Type B pancreatic cell (in vitro differentiated cells): ENCODE measurements around the gene GPR108. TPM values are rescaled to one million over a fixed set of nuclear protein-coding genes. Genes with fewer than 3 reads are reported as not detected.

ENCODE experiments used
- DNase-seq: peaks from one replicate; pipeline ENCODE4 v3.0.0; 2021; ENCODE audit warnings: mixed read lengths; ENCODE audit not compliant: unreplicated experiment; ENCODE audit errors: extremely low spot score
- H3K27ac Mint-ChIP-seq: 2 replicates; pipeline ENCODE4 v1.8.0; 2021; ENCODE audit warnings: mild to moderate bottlenecking, mixed read lengths
- H3K27me3 Mint-ChIP-seq: 2 replicates; pipeline ENCODE4 v1.8.0; 2021; ENCODE audit warnings: mixed read lengths
- H3K36me3 Mint-ChIP-seq: 2 replicates; pipeline ENCODE4 v1.8.0; 2021; ENCODE audit warnings: mixed read lengths
- H3K4me1 Mint-ChIP-seq: one replicate; pipeline ENCODE4 v1.8.0; 2021; ENCODE audit warnings: mixed read lengths; ENCODE audit not compliant: unreplicated experiment
- H3K4me3 Mint-ChIP-seq: 2 replicates; pipeline ENCODE4 v1.8.0; 2021; ENCODE audit warnings: mild to moderate bottlenecking, mixed read lengths
- H3K9me3 Mint-ChIP-seq: 2 replicates; pipeline ENCODE4 v1.8.0; 2021; ENCODE audit warnings: mixed read lengths
- total RNA-seq: library from RNA; stranded (reverse); gene quantifications from 2 replicates; pipeline ENCODE4 v1.2.1, GENCODE V29; 2021; ENCODE audit warnings: low replicate concordance
- TF ChIP-seq, protein P1 (sequence below): fragments of 200-600 bp; sonication (generic); conservative IDR thresholded peaks from 2 replicates; pipeline ENCODE4 v1.5.0; 2021; ENCODE audit warnings: antibody characterized with exemption, mild to moderate bottlenecking

GPR108 gene
- total RNA-seq, 1 donor from 2014 or later = 55.4 TPM

GRCh38 chr19:6691342-6691741, 46.0 kb downstream of the GPR108 start:
- H3K27ac Mint-ChIP-seq = no peak overlapping the region
- no peaks in the 10 kb centered on the region for H3K4me1 Mint-ChIP-seq
- H3K27me3 Mint-ChIP-seq = no peaks in the 10 kb centered on the region
- H3K9me3 Mint-ChIP-seq = peaks cover 5% of the 10 kb centered on the region
- no peaks in the 10 kb centered on the region for H3K36me3 Mint-ChIP-seq
- no peak overlapping the region for H3K4me3 Mint-ChIP-seq
- DNase-seq = no peak
- TF ChIP-seq, protein P1, sequence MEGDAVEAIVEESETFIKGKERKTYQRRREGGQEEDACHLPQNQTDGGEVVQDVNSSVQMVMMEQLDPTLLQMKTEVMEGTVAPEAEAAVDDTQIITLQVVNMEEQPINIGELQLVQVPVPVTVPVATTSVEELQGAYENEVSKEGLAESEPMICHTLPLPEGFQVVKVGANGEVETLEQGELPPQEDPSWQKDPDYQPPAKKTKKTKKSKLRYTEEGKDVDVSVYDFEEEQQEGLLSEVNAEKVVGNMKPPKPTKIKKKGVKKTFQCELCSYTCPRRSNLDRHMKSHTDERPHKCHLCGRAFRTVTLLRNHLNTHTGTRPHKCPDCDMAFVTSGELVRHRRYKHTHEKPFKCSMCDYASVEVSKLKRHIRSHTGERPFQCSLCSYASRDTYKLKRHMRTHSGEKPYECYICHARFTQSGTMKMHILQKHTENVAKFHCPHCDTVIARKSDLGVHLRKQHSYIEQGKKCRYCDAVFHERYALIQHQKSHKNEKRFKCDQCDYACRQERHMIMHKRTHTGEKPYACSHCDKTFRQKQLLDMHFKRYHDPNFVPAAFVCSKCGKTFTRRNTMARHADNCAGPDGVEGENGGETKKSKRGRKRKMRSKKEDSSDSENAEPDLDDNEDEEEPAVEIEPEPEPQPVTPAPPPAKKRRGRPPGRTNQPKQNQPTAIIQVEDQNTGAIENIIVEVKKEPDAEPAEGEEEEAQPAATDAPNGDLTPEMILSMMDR = no peak

- no peak overlapping the region for H3K4me3 Mint-ChIP-seq
These were observed 47.1 kb downstream of the GPR108 start for GRCh38 chr19:6690160-6690885.

DNA sequence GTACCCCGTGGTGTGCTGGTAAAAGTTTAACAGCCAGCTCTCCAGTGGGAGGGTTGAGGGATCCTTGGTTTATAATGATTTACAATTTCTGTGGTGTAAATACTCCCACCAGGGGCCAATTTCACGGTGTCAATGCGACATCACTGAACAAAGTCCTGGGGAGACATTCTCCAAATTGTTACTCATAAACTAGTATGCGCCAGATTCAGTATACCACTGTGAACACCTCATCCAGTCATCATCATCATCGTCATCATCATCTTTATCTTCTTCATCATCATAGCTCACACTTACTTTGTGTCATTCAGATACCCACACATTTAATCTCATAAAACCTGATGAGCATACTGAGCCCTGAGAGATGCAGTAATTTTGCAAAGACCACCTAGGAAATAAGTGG, 50.3 kb downstream of the GPR108 start:
- Mint-ChIP-seq H3K27me3 (peaks cover 17% of the 10 kb centered on the region), H3K36me3 (no peaks in the 10 kb centered on the region), H3K4me3 (no peak overlapping the region), H3K4me1 (no peaks in the 10 kb centered on the region), H3K27ac (no peak overlapping the region), H3K9me3 (peaks cover 5% of the 10 kb centered on the region)
- TF ChIP-seq, protein P1 = no peak
- DNase-seq = no peak

More at GRCh38 chr19:6690160-6690885, 47.1 kb downstream of the GPR108 start:
- TF ChIP-seq, protein P1 = no peak
- no peak for DNase-seq
- Mint-ChIP-seq H3K9me3 (peaks cover 5% of the 10 kb centered on the region), H3K27me3 (peaks cover 4% of the 10 kb centered on the region), H3K4me1 (no peaks in the 10 kb centered on the region), H3K27ac (no peak overlapping the region), H3K36me3 (no peaks in the 10 kb centered on the region)

DNA sequence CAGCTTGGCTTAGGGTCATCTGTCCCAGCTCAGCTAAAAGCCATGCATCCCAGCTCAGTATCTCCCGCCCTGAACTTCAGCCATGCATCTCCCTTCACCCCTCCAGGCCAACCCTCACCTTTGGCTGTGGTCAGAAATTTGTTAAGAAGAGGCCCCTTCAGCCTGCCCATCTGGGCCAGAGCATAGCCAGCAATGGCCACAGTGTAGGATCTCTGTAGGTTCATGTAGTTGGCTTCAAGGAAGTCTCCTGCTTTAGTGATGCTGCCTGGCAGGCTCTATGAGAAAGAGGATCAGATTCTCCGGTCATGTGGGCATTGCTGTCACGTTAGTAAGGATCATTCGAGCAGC, 50.8 kb downstream of the GPR108 start:
- peaks cover 18% of the 10 kb centered on the region for H3K27me3 Mint-ChIP-seq
- TF ChIP-seq, protein P1 = no peak
- no peaks in the 10 kb centered on the region for H3K4me1 Mint-ChIP-seq
- no peak for DNase-seq
- no peaks in the 10 kb centered on the region for H3K36me3 Mint-ChIP-seq
- peaks cover 5% of the 10 kb centered on the region for H3K9me3 Mint-ChIP-seq
- H3K4me3 Mint-ChIP-seq = no peak overlapping the region
- H3K27ac Mint-ChIP-seq = no peak overlapping the region

DNA sequence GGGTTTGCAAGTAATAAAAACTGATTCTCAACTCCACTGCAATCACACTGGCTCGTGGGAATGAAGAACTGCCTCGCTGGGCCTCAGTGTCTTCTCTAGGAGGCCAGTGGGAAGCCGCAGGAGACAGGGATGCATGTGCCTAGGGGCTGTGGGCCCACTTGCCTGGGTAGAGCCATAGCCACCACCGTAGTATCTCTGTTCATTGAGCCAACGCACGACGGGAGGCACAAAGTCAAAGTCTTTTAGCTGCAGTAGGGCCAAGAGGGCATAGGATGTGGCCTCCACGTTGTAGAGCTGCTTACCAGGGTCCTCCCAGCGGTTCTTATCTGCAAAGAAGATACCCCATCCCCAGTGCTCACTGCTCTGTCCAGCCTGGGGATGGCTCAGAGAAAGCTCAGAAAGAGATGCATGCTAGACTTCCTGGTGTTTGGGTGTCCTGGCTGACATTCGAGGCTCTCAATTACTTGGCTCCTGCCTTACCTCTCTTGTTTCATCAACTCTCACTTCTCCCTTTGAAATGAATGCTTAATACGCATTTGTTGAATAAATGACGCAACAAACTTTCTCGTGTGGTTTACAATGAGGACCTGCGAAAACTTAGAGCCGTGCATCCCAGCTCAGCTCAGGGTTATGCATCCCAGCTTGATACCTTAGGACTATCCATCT, 51.3 kb downstream of the GPR108 start:
- H3K36me3 Mint-ChIP-seq = no peaks in the 10 kb centered on the region
- H3K4me3 Mint-ChIP-seq = no peak overlapping the region
- TF ChIP-seq, protein P1 = no peak
- peaks cover 5% of the 10 kb centered on the region for H3K9me3 Mint-ChIP-seq
- no peaks in the 10 kb centered on the region for H3K4me1 Mint-ChIP-seq
- H3K27ac Mint-ChIP-seq = no peak overlapping the region
- H3K27me3 Mint-ChIP-seq = peaks cover 22% of the 10 kb centered on the region
- DNase-seq = no peak
